ENCODE data around the gene GADD45B.
A peak's percentile ranks its signal among the peaks of the same experiment; 100 is the strongest.

The GADD45B gene

GRCh38 chr19:2524840-2525723, 49.2 kb downstream of the GADD45B start (continued):
- peak; percentile 50; the same call in 1 of the 2 replicates for TF ChIP-seq ZNF843 (tag by site-specific recombination; IDR thresholded peaks at IDR 0.05)
- no peak for TF ChIP-seq ZNF544 (tag by site-specific recombination; IDR thresholded peaks at IDR 0.05)
- no peak for TF ChIP-seq ZNF391 (tag by site-specific recombination; IDR thresholded peaks at IDR 0.05; ENCODE audit: borderline replicate concordance, low read depth)
- TF ChIP-seq ZNF146 (tag by site-specific recombination; IDR thresholded peaks at IDR 0.05): no peak
- no peak for TF ChIP-seq ZNF202 (tag by site-specific recombination; IDR thresholded peaks at IDR 0.05; ENCODE audit: borderline replicate concordance)
- no peak for TF ChIP-seq ZNF10 (tag by site-specific recombination; IDR thresholded peaks at IDR 0.05)
- TF ChIP-seq ZNF350 (tag by site-specific recombination; IDR thresholded peaks at IDR 0.05): no peak
- no peak for TF ChIP-seq ZNF112 (tag by site-specific recombination; IDR thresholded peaks at IDR 0.05)
- TF ChIP-seq ZBTB7A (tag by site-specific recombination; IDR thresholded peaks at IDR 0.05; ENCODE audit: low read depth): no peak
- TF ChIP-seq ZNF596 (tag by site-specific recombination; IDR thresholded peaks at IDR 0.05): no peak
- TF ChIP-seq ZBTB1 (tag by site-specific recombination; IDR thresholded peaks at IDR 0.05): no peak
- TF ChIP-seq ZNF366 (tag by site-specific recombination; conservative IDR thresholded peaks at IDR 0.05): no peak
- TF ChIP-seq ZNF16 (tag by site-specific recombination; IDR thresholded peaks at IDR 0.05; ENCODE audit: low read depth): no peak
- peak; percentile 97 for TF ChIP-seq ZNF335 (tag by site-specific recombination; conservative IDR thresholded peaks at IDR 0.05)
- peak; percentile 57 for TF ChIP-seq ZNF692 (tag by site-specific recombination; IDR thresholded peaks at IDR 0.05)
- no peak for TF ChIP-seq ZNF280D (tag by site-specific recombination; IDR thresholded peaks at IDR 0.05)
- TF ChIP-seq ZNF548 (tag by site-specific recombination; IDR thresholded peaks at IDR 0.05): no peak
- TF ChIP-seq ZNF404 (tag by site-specific recombination; IDR thresholded peaks at IDR 0.05): no peak
- TF ChIP-seq ZBTB20 (tag by site-specific recombination; IDR thresholded peaks at IDR 0.05): peak; percentile 67
- TF ChIP-seq ZNF157 (tag by site-specific recombination; IDR thresholded peaks at IDR 0.05): no peak
- TF ChIP-seq ZNF626 (tag by site-specific recombination; IDR thresholded peaks at IDR 0.05): no peak
- TF ChIP-seq ZNF660 (tag by site-specific recombination; IDR thresholded peaks at IDR 0.05): peak; percentile 89
- no peak for TF ChIP-seq ZNF48 (tag by site-specific recombination; IDR thresholded peaks at IDR 0.05)
- no peak for TF ChIP-seq ZNF654 (tag by site-specific recombination; IDR thresholded peaks at IDR 0.05; ENCODE audit: low read depth)
- peak; percentile 13; the same call in 1 of the 2 replicates for TF ChIP-seq FEZF1 (tag by site-specific recombination; IDR thresholded peaks at IDR 0.05)
- TF ChIP-seq SP2 (tag by site-specific recombination; IDR thresholded peaks at IDR 0.05): peak; percentile 47
- peak; percentile 38 for TF ChIP-seq EGR2 (tag by site-specific recombination; IDR thresholded peaks at IDR 0.05; ENCODE audit: low read depth)
- TF ChIP-seq ZNF148 (tag by site-specific recombination; IDR thresholded peaks at IDR 0.05; ENCODE audit: borderline replicate concordance): no peak
- TF ChIP-seq ZNF24 (tag by site-specific recombination; IDR thresholded peaks at IDR 0.05): 0 out of 2 replicates have a peak, but pooled peaks have one; percentile 57
- peak; percentile 43; the same call in 1 of the 2 replicates for TF ChIP-seq YY2 (tag by site-specific recombination; IDR thresholded peaks at IDR 0.05)
- no peak for TF ChIP-seq ZNF791 (tag by site-specific recombination; IDR thresholded peaks at IDR 0.05)
- peak; percentile 42; the same call in 1 of the 2 replicates for TF ChIP-seq ZNF449 (tag by site-specific recombination; IDR thresholded peaks at IDR 0.05)
- TF ChIP-seq ZIC2 (tag by site-specific recombination; IDR thresholded peaks at IDR 0.05): peak; percentile 90

Data from HEK293 (cell line).